AG08396 (cell line): ENCODE data around the gene ORC1.
A peak's percentile ranks its signal among the peaks of the same experiment; 100 is the strongest.

Source experiments
- DNase-seq: peaks from one replicate; pipeline ENCODE4 v3.0.0; 2012; ENCODE audit warnings: low spot score, mixed read lengths

The ORC1 gene

GRCh38 chr1:52404116-52404974 is at the start of gene ORC1, which contains the start of gene PRPF38A:
ORC1 (minus strand) TSS chr1:52404423; CDS start chr1:52402223, 2,200 bp downstream.
PRPF38A (plus strand) TSS chr1:52404602; CDS start chr1:52404750, 148 bp downstream.
- peak; percentile 96 for DNase-seq

- no peak for DNase-seq
Measured at GRCh38 chr1:52444463-52444862, 40.2 kb upstream of the ORC1 start.

GRCh38 chr1:52439976-52440375 is 35.8 kb upstream of the ORC1 start:
- no peak for DNase-seq

- no peak for DNase-seq
Measured at GRCh38 chr1:52436817-52437216, 32.6 kb upstream of the ORC1 start.

GRCh38 chr1:52435650-52436049 is 31.4 kb upstream of the ORC1 start:
- no peak for DNase-seq

GRCh38 chr1:52435211-52435610 is 31.0 kb upstream of the ORC1 start:
- DNase-seq = no peak

GRCh38 chr1:52432807-52433206 is 28.6 kb upstream of the ORC1 start:
- no peak for DNase-seq

- DNase-seq = no peak
Measured at GRCh38 chr1:52427152-52427551, 22.9 kb upstream of the ORC1 start.

- peak; percentile 28 for DNase-seq
Measured at GRCh38 chr1:52426371-52426770, 22.1 kb upstream of the ORC1 start.

- no peak for DNase-seq
Measured at GRCh38 chr1:52424813-52425212, 20.6 kb upstream of the ORC1 start.

- no peak for DNase-seq
Measured at GRCh38 chr1:52424231-52424636, 20.0 kb upstream of the ORC1 start.

GRCh38 chr1:52423771-52424170 is 19.5 kb upstream of the ORC1 start:
- no peak for DNase-seq

- DNase-seq = no peak
Measured at GRCh38 chr1:52423055-52423454, 18.8 kb upstream of the ORC1 start.

- no peak for DNase-seq
Measured at GRCh38 chr1:52420713-52421112, 16.5 kb upstream of the ORC1 start.

GRCh38 chr1:52416811-52417210 is 12.6 kb upstream of the ORC1 start:
- no peak for DNase-seq

GRCh38 chr1:52414942-52415341 is 10.7 kb upstream of the ORC1 start:
- DNase-seq = no peak

GRCh38 chr1:52413410-52413989 is 9.3 kb upstream of the ORC1 start:
- no peak for DNase-seq

- DNase-seq = no peak
Measured at GRCh38 chr1:52404975-52405338, 734 bp upstream of the ORC1 start.

GRCh38 chr1:52403566-52404115 is 582 bp downstream of the ORC1 start:
- peak; percentile 69 for DNase-seq

GRCh38 chr1:52402860-52403240 is 1.4 kb downstream of the ORC1 start:
- DNase-seq = no peak

- DNase-seq = no peak
Measured at GRCh38 chr1:52400131-52400530, 4.1 kb downstream of the ORC1 start.

- DNase-seq = no peak
Measured at GRCh38 chr1:52399629-52400028, 4.6 kb downstream of the ORC1 start.

- DNase-seq = no peak
Measured at GRCh38 chr1:52393174-52393573, 11.0 kb downstream of the ORC1 start.
